GM18502 (cell line): Measurements from ENCODE around the gene RNF113B.

Source experiments
- ATAC-seq: cut with Tn5 transposase; IDR thresholded peaks from one replicate; pipeline ENCODE4 v1.9.1; 2021; ENCODE audit warnings: mild to moderate bottlenecking; ENCODE audit not compliant: unreplicated experiment, poor library complexity

RNF113B gene

DNA sequence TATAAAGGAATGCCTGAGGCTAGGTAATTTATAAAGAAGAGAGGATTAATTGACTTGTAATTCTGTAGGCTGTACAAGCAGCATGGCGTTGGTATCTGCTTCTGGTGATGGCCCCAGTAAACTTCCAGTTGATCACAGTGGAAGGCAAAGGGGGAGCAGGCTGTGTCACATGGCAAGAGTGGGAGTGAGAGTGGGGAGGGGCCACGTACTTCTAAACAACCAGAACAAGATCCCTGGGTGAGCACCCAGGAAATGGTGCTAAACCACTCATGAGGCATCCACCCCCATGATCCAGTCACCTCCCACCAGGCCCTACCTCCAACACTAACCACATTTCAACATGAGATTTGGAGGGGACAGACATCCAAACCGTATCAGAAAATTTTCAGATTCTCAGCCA lies 3.0 kb upstream of the RNF113B start:
- no peak for ATAC-seq

DNA sequence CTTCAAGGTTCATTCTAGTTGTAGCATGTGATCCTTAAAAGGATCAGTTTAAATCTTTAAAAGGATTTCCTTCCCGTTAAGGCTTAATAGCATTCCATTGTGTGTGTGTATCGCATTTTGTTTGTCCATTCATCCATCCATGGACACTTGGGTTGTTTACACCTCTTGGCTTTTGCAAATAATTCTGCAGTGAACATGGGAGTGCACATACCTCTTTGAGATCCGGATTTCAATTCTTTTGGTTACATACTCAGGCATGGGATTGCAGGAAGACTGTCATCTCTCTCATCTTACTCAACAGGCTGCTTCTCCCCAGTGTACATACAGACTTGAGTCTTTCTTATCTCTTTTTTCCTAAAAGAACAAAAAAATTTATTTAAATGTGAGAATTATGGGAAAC lies 1.2 kb downstream of the RNF113B start:
- no peak for ATAC-seq

DNA sequence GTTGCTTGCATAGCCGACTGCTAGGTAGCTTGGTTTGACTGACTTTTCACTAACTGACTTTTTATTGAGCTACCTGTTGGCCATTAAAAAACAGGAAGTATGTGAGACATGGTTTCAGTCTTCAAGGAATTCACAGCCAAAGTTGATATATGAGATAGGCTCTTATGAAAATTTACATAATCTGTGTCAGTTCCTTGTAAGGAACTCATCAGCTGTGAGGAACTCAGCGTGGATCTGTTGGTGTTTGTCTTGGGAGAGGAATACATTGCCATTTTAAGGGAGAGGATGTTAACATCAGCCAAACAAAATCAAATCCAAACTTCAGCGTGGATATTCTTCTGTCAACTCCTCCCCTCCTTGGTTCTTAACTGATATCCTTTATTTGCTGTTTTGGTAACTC lies 2.0 kb downstream of the RNF113B start:
- ATAC-seq: no peak

DNA sequence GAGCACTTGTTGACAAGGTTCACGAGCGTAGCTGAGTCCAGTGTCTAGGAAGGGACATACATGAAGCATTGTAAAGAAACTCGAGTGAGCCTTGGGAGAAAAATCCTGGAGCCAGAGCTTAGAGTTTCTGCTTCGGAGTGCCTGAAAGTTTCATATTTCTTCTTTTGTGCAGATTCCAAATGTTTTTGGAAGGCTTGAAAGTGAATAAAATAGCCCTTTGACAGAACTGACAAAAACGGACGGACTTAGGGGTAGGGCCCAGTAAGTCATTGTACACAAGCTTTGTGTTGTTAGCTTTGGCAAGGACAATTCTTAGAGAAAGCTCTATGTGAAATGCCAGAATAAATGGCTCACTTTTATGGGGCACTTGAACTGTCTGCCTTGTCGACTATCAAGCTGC lies 2.8 kb downstream of the RNF113B start:
- no peak for ATAC-seq

DNA sequence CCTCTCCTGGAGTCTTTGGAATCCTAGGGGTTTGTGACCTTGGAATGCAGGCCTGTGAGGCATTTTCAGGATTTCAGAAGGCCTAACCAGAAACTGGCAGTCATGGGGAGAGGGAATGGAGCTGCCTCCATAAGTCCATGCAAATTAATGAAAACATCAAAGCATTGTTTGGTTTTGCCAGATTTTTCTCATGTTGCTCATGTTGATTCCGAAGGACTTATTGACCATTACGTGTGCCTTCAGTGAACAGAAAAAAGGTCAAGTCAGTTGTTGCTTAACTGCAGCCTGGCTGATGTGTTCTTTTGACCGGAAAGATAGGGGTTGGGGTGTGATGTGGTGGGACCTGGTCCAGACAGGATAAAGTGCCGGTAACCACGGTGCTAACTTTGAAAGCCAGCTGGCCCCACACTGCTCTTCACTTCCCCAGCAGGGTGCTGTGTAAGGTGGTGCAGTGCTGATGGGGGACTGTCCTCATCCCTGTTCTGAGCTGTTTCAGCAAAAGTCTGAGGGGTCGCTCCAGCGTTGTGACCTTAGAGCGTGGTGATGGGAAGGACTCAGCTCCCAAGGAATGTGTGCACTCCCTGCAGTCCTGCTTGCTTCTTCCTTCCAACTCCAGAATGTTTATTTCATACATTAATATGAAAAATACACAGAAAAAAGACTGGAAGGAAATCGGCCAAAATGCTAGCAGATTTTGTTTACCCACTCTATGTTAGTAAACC lies 3.5 kb downstream of the RNF113B start:
- no peak for ATAC-seq

DNA sequence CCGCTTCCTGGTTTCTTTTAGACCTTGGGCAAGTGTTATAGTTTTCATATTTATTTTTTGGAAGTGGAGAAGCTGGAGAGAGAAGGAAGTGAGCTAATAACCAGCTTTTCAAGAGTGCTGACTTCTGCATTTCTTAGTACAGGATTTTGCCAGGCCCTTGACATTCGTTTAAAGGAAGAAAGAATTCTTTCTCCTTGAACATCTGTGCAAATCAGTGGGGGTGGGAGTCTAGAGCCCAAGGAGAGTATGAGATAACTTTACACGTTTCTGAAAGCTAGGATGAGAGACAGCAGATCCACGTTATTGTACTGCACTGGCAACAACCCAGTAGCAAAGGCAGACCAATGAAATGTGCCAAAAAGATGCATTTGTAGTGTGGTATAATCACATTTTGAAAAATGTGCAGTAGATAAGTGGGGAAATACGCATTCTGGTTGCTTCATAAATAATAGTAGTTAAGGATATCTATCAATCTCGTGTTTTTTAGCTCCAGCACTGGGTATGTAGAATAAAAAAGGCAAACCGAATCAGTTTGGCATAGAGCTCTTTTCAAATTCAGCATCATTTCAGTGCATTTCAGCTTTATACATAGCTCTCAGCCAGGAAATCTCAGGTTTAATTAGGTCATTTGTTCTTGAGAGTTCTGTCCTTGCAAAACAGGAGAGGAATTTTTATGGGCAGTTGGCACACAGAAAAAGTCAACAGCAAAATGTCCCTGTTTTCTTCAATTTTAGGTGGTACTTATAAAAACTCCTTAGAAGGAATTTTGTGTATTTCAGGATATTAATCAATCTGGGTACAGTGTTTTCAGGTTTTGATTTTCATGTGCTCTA lies 4.3 kb downstream of the RNF113B start:
- no peak for ATAC-seq

DNA sequence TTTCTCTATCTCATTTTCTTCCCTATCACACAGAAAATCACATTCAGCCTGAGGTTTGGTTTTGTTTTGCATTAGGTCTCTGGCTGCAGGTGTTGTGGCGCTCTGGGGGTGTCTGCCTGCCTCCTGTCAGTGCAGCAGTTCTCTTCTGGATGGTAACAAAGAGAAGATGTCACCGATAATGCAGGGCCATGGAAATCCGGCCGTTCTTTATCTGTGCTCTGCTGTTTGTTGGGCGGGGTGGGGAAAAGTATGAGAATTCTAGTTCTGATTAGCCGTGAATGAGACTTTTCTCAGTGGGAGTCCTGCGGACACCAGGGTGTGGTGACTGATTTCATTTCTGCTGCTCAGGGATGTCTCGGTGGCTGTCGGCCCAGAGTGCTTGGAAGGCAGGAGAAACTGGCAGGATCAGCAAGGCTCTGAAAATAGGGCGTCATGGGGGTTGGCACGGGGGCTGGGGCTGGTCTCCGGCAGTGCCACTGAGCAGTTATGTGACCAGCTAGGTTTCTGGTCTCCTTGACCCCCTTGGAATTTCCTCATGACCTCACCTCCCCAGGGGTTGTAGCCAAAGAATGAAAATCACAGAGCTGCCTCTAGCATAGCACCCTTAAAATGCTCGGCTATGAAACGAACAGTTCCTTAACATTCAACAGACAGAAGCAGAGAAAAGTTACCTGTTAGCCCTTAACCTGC lies 5.0 kb downstream of the RNF113B start:
- ATAC-seq: no peak

DNA sequence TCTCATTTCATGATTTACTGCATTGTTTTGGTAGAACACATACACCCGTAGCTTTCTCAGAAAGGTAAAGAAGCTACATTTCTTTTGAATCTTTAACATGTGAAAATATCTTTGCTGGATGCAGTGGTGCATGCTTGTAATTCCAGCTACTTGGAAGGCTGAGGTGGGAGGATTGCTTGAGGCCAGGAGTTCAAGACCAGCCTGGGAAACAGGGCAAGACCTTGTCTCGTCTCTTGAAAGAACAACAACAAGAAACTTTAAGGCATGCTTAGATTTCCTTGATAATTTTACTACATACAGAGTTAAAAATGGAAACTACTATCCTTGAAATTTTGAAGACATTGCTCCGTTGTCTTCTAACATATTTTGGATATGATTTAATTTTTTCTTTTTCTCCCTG lies 7.7 kb downstream of the RNF113B start:
- ATAC-seq: no peak

DNA sequence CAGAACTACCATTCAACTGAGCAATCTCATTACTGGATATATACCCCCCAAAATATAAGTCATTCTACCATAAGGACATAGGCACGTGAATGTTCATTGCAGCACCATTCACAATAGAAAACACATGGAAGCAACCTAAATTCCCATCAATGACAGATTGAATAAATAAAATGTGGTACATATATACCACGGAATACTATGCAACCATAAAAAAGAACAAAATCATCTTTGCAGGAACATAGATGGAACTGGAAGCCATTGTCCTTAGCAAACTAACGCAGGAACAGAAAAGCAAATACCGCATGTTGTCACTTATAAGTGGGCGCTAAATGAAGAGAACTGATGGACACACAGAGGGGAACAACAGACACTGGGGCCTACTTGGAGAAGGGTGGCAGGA lies 14.1 kb downstream of the RNF113B start:
- ATAC-seq: no peak

DNA sequence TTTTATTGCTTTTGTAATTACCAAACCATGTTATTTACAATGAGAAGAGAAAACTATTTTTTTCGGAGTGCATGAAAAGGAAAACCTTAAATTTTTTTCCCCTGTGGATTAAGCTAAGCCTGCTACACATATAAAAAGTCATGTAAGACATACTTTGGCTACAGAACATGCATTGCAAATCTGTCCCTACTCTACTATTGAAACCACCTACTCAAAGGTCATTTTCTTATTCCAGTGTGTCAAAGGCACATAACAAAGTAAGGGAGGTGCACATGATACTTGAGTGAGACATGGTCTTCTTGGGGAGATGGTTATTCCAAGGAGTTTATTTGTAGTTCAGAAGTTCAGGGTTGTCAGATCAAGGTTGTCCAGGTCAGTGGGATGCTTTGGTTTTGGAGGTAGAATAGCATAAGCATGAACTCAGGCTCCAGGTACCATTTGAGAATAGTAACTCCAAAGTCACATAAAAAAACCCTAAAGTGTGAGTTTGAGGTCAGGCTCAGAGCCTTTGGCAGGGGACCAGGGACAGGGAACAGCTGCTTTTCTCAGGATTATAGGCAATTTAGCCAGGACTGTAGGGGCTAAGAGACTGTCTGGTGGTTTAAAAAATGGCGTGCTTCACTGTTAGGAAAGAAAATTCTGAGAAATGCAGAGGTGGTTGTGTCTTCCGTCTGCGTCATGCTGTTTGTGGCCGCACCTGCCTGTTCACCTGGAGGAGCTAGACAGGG lies 18.7 kb downstream of the RNF113B start:
- ATAC-seq: no peak

DNA sequence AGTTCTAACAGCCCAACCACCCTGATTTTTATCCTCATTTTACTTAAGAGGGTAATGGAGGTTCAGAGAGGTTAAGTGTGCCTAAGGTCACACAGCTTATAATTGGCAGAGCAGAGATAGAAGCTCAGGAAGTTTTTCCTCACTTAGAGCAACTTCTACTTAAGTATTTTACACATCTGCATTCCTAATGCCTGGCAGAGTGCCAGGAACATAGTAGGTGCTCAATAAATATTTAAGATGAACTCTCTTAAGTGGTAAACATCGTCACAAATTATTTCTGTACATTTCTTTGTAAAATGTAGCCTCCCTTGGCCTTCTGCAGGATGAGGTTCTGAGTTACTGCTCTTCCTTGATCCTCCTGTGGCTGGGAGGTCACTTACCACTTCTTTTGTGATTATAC lies 19.5 kb downstream of the RNF113B start:
- ATAC-seq: no peak

DNA sequence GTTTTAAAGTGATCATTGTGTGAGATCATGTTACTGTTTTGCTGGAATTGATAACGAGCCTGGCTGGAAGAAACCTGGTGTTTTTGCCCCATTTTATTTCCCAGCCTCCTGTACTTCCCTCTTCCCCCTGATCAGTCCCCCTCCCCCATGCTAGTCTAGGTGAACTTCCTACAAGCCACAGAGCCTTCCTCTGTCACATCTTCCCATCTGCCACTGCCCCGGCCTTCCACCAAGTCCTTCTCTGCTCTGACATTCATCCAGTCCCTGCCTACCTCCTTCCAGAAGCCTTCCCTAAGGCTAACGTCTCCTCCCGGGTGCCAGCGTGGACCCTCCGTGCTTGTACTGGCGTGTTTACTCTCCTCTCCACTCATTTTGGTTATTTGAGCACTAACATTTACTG lies 19.9 kb downstream of the RNF113B start:
- no peak for ATAC-seq

DNA sequence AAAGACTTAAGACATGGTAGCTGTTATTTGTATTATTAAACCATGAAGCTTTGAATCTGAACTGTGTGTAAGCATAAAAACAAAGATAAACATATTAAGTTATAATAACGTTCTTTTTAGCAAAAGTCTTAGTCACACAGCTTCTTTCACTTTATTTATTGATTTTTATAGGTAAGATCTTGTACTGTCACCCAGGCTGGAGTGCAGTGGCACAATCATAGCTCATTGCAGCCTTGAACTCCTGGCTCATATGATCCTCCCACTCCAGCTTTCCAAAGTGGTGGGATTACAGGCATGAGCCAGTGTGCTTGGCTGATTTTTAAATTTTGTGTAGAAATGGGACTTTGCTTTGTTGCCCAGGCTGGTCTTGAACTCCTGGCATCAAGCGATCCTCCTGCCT lies 20.8 kb downstream of the RNF113B start:
- no peak for ATAC-seq

DNA sequence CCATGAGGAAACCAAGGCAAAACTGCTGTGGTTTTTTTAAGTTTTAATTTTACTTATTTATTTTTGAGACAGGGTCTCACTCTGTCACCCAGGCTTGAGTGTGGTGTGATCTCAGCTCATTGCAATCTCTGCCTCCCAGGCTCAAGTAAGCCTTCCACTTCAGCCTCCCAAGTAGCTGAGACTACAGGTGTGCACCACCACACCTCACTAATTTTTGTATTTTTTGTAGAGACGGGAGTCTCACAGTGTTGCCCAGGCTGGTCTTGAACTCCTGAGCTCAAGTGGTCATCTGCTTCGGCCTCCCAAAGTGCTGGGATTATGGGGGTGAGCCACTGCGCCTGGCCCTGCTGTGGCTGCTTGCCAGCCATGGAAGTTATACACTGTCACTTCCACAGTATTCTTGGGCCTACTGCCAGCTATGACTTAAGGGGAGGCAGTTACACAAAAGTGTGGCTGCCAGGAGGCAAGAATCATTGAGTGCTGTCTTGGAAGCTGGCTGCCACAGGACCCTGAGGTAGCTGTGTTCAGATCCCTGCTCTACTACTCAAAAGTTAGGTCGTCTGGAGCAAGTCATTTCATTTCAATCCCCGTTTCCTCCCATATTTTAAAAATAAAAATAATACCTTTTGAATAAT lies 21.5 kb downstream of the RNF113B start:
- ATAC-seq: no peak

DNA sequence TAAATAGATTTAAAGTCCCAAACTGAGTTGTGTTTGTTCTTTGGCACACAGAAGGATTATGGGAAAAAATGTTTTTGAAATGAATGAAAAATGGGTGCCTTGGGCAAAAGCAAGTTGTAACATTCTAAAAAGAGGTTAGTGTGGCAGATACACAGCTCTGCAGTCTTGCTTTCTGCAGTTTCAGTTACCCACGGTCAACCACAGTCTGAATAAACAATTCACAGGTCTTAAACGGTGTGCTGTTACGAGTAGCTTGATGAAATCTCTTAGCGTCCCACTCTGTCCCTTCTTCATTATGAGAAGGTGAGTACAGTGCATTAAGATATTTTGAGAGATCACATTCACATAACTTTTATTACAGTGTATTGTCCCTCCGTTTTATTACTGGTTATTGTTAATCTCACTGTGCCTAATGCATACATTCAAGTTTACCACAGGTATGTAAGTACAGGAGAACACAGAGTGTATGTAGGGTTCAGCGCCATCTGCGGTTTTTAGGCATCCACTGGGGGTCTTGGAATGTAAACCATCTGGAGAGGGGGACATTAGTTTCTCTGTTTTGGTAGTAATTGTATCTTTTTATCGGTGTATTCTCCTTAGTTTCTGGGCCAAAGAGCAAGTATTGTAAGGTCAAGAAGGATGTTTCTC lies 26.1 kb downstream of the RNF113B start:
- no peak for ATAC-seq

DNA sequence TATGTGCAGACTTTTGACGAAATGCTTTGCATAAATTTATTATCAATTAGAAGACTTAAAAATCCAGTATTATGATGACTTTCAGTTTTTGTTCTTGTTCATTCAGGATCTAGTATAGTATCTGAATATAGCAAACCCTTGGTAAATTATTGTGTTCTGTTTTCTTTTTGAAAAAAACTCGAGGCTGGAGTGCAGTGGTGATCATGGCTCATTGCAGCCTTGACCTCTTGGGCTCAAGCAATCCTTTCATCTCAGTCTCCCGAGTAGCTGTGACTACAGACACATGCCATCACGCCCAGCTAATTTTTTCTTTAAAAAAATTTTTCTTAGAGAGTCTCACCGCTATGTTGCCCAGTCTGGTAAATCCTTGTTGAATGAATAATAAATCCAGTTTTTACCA lies 29.5 kb downstream of the RNF113B start:
- no peak for ATAC-seq

DNA sequence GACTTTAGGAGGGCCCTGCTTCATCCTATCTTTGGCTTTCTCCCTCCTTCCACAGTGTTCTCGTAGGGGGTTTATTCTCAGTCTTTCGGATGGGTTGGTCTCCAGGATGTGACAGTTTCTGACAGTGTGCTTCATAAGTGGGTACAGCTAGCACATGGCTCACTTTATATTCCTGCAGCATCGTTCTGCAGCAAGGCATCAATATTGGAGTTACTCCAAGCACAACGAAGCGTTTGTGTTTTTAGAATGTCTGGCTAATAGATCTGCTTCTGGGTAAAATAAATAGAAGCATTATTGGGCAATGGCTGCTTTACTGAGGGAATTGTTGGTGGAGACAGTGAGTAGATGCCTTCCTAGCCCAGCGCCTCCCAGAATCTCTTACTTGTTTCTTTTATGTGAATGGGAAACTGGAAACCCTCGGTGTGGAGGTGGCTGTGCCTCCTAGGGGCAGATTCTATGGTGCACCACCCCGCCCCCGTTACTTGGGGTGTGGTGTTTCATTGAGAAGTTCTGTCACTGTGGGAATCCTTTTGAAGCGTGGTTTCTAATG lies 32.2 kb downstream of the RNF113B start:
- no peak for ATAC-seq

DNA sequence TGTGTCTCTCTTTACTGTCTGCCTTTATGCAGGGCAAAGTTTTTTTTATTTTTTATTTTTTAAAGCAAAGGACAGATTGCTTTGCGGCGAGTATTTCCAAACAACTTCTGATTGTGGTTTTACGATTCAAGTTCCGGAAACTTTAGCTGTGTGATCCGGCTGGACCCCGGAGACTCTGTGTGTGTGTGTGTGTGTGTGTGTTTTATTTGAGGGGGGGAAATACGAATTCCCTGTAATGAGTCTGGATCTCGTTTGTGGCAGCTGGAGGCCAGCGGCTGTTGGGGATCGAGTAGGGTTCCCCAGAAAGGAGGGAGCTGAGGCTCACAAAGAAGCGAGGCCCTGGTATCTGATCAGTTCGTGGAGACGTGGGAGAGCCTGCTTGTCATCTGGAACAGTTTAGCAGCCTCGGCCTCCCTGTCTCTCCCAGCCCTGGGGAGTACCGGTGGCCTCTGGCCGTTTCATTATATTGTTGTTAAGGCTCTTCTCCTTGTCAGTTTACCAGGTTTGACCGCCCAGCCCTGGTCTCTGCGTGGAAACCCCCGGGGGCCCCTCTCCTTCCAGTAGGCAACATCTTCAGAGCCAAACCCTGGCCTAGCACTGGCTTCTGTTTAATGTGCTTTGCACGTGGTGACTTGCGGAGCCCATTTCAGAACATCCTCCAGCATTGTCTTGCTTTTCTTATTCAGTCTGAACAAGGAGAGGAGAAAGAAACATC lies 32.9 kb downstream of the RNF113B start:
- ATAC-seq: no peak

DNA sequence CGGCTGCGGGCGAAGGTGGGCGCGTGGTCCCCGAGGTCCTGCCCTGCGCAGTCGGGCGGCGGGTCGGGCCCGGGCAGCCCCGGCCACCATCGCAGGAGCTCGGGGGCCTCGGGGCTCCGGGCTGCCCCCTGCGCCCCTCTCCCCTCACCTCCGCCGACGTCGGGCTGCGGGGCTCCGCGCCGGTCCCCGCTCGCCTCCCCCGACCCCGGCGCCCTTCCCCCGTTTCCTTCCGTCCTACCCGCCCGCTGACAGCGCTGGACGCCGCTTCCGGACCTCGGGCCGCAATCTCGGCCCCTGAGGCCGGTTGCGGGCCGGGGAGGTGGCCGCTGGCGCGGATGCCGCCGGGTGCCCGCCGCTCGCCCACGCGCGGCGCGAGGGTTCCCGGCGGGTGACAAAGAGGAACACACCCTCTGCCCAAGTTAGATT lies 33.5 kb downstream of the RNF113B start:
- no peak for ATAC-seq
